T47D (cell line): ENCODE data around the gene CYB561D2.

ENCODE experiments used
- DNase-seq, 2 experiments: peaks; one replicate each; pipeline versions ENCODE4 v3.0.0 to v3.0.0-alpha.2; 2011 to 2012; ENCODE audit warnings: low read depth in 1 of 2, low spot score in 1 of 2
- JUND ChIP-seq: IDR thresholded peaks from 2 replicates; pipeline ENCODE4 v1.6.1; 2012; ENCODE audit warnings: low read depth
- in situ Hi-C: cut with HindIII; loops from 2 replicates; pipeline ENCODE4 v1.10.0; 2016; ENCODE audit warnings: low sequenced_read_pairs, low pct_unique_long_range_greater_than_20kb

Gene CYB561D2

DNA sequence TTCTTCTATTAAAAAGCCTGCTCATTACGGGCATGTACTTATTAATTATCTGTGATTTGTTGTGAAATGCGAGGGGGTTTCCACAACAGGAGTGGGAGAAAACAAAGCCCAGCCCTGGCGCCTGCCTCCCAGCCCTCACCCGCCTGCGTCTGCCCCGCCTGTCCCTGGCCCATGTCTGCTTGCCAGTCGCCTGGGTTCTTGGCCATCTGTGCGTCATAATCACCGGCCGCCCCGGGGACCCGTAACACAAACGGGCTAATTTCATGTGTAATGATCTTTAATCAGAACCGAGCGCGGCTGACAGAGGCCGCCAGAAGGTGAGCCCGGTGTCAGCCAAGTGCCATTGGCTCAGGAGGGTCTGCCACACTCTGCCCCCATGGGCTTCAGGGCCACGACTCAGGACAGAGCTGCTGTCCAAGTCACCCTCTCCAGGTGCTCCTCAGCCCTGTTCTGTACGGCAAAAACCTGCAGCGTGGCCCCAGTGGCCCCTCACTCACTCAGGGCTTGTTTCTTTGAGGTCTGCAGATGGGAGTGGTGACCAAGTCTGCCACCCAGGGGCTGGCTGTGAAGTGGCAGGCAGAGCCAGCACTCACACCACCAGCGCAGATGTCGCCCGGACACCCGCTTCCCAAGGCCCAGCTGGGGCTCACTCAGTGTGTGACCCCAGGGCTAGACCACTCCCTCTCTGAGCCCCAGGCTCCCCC is 37.5 kb downstream of the CYB561D2 start:
- no peak for TF ChIP-seq JUND
- in situ Hi-C loops, result no loop called here
- peak in 1 of 2 experiments; percentile 39 for DNase-seq

DNA sequence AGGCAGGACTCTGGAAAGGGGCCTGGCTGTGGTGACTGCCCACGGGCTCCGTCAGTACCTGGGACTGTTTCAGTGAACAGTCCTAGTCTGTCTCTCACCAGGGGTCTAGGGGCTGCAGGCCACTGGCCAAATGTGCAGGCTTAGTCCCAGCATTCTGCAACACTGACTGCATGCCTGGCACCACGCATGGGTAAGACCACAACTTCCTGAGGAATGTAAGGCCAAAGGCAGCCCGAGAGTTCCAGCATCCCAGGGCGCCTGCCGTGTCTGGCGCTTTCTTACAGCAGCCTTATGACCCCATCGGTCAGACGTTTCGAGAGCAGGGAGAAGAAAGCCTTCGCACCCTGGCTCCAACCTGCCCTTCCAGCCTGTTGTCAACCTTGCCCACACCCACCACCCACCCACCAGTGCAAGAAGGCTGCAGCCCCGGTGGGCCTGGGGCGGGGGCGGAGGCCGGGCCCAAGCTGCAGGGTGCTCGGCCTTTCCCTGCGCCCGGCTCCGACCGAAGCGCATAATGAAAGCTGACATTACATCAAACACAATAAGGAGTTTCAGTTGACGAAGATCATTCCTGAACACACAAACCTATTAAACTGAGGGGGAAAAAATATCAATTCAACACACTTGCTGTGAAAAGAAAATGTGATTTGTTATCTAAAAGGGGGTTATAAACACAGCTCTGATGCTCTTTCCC is 38.2 kb downstream of the CYB561D2 start:
- TF ChIP-seq JUND, result no peak
- DNase-seq, result no peak
- in situ Hi-C loops, result no loop called here

DNA sequence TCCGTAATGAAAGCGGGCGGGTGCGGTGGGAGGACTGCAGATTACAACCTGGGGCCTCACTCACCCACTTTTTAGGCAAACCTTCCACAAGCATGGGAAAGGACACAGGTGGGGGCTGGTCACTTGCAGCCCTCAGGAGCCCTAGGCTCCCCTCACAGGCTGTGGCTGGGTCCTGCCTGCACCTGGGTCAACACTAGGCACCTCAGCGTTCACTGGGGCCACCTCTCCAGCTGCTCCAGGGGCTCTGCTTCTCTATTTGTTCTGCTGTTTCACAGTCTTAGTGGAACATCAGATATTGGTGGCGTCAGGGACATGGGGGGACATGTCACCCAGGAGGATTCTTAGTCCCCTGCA is 38.7 kb downstream of the CYB561D2 start:
- no peak for DNase-seq
- TF ChIP-seq JUND, result no peak
- in situ Hi-C loops, result no loop called here

DNA sequence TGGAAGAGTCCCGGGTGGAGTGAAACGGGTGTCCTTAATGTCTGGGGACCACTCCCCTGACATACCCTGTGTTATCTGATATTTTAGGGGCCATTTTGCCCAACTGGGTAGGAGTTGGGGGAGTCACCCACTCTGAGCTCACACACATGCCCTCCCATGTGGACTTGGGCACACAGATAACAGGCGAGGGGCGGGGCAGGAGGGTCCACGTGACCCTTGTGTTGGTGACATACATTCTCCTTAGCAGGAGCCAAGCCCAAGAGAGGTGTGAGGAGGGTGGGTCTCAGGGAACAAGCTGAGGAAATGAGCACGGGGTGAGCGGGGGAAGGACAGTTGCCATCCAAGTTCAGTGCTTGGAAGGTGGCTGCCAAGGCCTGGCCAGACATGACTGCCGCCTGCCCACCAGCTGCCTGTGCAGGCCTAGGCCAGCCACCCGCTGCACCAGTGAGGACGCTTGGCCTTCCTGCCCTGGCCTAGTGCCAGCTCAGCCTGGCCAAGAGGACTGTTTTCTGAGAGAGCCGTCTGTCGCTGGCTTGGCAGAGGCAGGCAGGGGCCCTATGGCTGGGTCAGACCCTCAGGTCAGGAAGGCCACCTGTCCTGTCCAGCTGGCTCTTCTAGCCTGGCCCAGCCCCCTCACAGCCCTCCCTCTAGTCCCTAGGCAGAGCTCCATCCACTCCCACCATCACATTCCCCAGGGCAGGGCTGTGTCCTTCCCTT is 40.0 kb downstream of the CYB561D2 start:
- no peak for TF ChIP-seq JUND
- in situ Hi-C loops, result no loop called here
- DNase-seq, result no peak

DNA sequence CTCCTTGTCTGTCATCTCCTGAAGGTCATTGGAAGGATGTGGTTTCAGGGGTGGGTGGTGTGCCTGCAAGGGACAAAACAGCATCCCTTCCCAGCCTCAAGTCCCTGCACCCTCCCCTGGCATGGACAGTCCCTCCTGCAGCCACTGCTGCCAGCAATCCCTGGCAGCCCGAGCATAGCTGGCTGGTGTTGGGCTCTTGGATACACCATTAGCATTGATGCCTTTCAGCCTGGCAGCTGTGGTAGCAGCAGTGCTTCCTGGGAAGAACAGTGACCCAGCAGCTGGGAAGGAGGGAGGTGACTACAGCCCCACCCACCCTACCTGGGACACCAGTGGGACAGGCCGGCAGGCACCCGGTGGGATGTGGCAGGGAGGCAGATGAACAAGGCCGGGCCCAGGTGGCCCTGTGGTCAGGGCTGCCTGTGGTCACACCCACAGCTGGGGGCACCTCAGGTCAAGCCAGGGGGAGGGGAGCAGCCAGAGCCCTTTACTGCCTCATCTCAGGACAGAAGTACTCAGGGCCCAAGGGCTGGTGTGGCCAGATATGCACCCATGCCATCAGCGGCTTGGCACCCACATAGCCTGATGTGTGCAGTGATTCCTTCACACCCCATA is 41.5 kb downstream of the CYB561D2 start:
- in situ Hi-C loops, result no loop called here
- DNase-seq, result no peak
- TF ChIP-seq JUND, result no peak

DNA sequence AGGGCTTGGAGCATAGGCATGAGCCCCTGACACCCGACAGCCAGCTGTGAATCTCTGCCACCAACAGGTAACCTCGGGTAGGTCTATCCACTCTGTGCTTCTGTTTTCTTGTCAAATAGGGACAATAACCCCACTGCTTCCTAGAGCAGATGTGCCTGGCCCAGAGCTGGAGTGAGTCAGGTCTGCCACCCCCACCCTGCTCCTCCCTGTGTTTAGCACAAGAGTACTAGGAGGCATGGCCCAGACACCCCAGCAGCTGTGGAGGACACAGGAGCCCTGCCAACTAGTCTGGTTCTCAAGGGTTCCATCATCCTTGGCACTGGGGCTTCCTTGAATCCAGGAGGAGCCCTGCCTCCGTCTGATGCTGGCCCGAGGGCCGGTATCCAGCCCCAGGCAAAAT is 42.4 kb downstream of the CYB561D2 start:
- in situ Hi-C loops, result no loop called here
- no peak for TF ChIP-seq JUND
- no peak for DNase-seq

DNA sequence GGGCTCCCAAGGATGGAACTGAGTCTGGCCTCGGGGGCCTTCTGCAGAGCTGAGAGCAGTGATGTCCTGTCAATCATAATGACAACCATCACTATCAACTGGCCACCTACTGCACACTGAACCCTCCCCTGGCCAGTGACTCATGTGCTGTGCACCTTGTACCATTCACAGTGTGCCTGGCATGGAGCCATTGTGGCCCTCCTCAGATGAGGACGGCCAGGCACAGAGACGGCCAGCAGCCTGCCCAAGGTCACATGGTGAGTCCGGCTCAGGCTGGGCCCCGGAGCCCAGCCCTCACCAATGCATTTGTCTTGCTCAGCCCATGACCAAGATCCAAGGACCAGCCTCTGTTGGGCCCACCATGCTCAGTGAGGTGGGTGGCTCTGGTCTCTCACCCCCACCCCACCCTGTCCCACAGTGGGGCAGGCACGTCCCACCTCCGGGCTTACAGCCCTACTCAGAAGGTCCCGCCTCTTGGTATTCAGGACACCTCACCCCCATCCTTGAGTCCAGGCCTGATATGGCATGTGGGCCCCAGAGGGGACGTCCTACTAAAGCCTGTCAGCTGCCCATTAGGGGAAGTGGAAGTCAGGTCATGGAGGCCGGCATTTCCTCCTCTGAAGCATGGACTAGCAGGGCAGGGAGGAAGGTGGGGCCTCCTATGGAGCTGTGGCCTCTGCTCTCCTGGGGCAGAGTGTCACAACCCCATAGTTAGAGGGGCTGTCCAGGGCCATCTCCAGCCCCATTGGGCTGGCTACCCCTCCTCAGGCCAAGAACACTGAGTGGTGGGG is 44.6 kb downstream of the CYB561D2 start:
- DNase-seq, result no peak
- in situ Hi-C loops, result no loop called here
- no peak for TF ChIP-seq JUND

DNA sequence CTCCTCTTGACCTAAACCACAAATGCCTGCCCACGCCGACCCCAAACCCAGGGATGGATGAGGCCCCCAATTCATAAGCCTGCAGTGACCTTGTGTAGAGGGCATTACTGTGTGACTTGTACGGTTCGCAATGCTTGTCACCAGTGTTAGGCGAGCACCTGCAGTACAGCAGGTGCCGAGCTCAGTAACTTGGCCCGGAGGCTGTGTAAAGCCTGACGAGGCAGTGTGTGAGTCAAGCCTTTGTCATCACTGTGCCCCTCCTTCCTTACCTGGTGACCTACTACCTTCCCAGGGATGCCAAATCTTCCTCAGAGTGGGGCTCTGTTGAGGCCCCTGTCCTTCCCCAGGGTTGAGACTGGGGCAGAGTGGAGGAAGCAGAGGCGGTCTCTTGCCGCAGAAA is 45.8 kb downstream of the CYB561D2 start:
- DNase-seq, result peak in 1 of 2 experiments; percentile 19
- TF ChIP-seq JUND, result no peak
- in situ Hi-C loops, result no loop called here

DNA sequence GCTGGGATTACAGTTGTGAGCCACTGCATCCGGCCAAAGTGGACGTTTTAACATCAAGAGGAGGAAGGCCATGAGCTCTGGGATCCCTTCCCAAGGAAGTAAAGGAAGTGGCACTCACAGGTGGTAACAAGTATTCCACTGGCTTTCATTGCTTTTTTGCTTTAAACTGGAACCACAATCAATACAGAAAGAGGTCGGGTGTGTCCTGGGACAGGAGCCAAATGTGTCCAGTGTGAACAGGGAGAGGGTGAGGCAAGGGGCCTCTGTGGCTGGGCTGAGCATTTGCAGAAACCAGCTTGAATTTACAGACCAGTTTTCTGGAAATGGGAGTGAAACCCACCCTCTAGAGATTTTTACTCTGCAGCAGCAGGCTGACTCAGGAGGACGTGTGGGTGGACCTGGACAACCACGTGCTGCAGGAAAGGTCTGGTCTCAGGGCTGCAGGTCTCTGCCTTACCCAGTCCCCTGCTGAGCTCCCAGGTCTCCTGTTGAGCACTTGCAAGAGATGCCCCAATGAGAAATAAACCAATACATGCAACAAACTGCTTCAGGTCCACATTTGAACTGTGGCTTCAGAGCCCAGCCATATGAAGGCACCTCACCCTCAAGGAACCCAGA is 51.4 kb downstream of the CYB561D2 start:
- DNase-seq, result no peak
- TF ChIP-seq JUND, result no peak
- in situ Hi-C loops, result no loop called here
